Hepatocyte (in vitro differentiated cells): ENCODE measurements around the gene ARL8B.

ENCODE experiments used
- EZH2 ChIP-seq: fragments of 200-600 bp; sonication (generic); IDR thresholded peaks from 2 replicates; pipeline ENCODE4 v1.6.1; 2016; ENCODE audit warnings: antibody characterized with exemption, mild to moderate bottlenecking, borderline replicate concordance
- TF ChIP-seq, protein P1 (sequence below): fragments of 200-600 bp; sonication (generic); IDR thresholded peaks from 2 replicates; pipeline ENCODE4 v1.5.1; 2016; ENCODE audit warnings: antibody characterized with exemption, mild to moderate bottlenecking; ENCODE audit not compliant: poor library complexity

DNA sequence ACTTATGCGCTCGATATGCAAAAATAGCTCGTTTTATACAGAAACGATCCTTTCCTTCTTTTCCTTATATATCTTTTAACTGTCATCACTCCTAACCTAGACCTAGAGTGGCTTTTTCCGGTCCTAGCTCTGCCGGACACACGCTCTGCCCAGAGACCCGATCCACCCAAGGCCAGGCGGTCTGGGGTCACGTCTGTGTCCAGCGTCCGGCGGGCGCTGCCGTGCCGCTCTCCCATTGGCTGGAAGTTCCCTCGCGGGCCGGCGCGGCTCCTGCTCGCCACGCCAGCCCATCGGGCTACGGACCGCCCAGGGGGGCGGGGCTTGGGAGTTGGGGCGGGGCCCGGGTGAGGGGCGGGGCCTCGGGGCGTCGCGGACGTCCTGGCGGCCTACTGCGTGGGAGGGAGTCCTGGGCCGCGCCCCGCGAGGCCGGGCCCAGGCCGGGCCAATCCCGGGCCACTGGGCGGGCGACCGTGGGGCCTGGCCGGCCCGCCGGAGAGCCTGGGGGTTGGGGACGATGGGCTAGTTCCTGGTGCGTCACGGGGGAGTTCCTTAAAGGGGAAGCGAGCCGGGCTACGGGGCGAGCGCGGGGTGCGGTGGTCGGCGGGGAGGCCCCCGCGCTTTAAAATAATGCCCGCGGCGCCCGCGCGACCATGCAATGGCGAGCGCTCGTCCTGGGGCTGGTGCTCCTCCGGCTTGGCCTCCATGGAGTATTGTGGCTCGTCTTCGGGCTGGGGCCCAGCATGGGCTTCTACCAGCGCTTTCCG lies 65.2 kb downstream of the ARL8B start, which contains the start of gene EDEM1:
- TF ChIP-seq, protein P1, sequence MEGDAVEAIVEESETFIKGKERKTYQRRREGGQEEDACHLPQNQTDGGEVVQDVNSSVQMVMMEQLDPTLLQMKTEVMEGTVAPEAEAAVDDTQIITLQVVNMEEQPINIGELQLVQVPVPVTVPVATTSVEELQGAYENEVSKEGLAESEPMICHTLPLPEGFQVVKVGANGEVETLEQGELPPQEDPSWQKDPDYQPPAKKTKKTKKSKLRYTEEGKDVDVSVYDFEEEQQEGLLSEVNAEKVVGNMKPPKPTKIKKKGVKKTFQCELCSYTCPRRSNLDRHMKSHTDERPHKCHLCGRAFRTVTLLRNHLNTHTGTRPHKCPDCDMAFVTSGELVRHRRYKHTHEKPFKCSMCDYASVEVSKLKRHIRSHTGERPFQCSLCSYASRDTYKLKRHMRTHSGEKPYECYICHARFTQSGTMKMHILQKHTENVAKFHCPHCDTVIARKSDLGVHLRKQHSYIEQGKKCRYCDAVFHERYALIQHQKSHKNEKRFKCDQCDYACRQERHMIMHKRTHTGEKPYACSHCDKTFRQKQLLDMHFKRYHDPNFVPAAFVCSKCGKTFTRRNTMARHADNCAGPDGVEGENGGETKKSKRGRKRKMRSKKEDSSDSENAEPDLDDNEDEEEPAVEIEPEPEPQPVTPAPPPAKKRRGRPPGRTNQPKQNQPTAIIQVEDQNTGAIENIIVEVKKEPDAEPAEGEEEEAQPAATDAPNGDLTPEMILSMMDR = no peak
- no peak for TF ChIP-seq EZH2
